Endodermal cell (in vitro differentiated cells): Measurements from ENCODE around the gene ELP4. TPM values are rescaled to one million over a fixed set of nuclear protein-coding genes. Genes with fewer than 3 reads are reported as not detected.

Experiments used
- DNase-seq: peaks from one replicate; pipeline ENCODE4 v3.0.0-alpha.2; 2017
- H3K27ac ChIP-seq: 2 replicates; pipeline ENCODE4 v1.5.1; 2013; ENCODE audit warnings: mild to moderate bottlenecking, low read depth, low read length, moderate library complexity
- H3K27me3 ChIP-seq: 2 replicates; pipeline ENCODE4 v1.6.1; 2013; ENCODE audit warnings: mild to moderate bottlenecking, low read length, moderate library complexity; ENCODE audit not compliant: insufficient read depth, control insufficient read depth, poor library complexity, severe bottlenecking
- H3K36me3 ChIP-seq: 2 replicates; pipeline ENCODE4 v1.7.0; 2013; ENCODE audit warnings: mild to moderate bottlenecking, low read length, moderate library complexity; ENCODE audit not compliant: control insufficient read depth, insufficient read depth
- H3K4me1 ChIP-seq: one replicate; pipeline ENCODE4 v1.7.0; 2013; ENCODE audit warnings: low read length; ENCODE audit not compliant: control insufficient read depth, insufficient read depth
- H3K4me3 ChIP-seq: 2 replicates; pipeline ENCODE4 v1.5.1; 2013; ENCODE audit warnings: mild to moderate bottlenecking, low read length, moderate library complexity
- H3K9ac ChIP-seq: 2 replicates; pipeline ENCODE4 v1.6.1; 2013; ENCODE audit warnings: mild to moderate bottlenecking, low read length, moderate library complexity; ENCODE audit not compliant: poor library complexity, severe bottlenecking; ENCODE audit errors: extremely low read depth
- H3K9me3 ChIP-seq: 2 replicates; pipeline ENCODE4 v1.6.1; 2013; ENCODE audit warnings: mild to moderate bottlenecking, low read length, moderate library complexity; ENCODE audit not compliant: control insufficient read depth
- H3K27ac Mint-ChIP-seq: 2 replicates; pipeline ENCODE4 v1.8.0; 2020; ENCODE audit warnings: mixed read lengths
- H3K27me3 Mint-ChIP-seq: 2 replicates; pipeline ENCODE4 v1.8.0; 2021; ENCODE audit warnings: mild to moderate bottlenecking, mixed read lengths; ENCODE audit not compliant: insufficient read depth
- H3K36me3 Mint-ChIP-seq: 2 replicates; pipeline ENCODE4 v1.8.0; 2020; ENCODE audit warnings: low read depth, mixed read lengths
- H3K4me1 Mint-ChIP-seq: 2 replicates; pipeline ENCODE4 v1.8.0; 2020; ENCODE audit warnings: mixed read lengths
- H3K4me3 Mint-ChIP-seq: 2 replicates; pipeline ENCODE4 v1.8.0; 2020; ENCODE audit warnings: mild to moderate bottlenecking, moderate library complexity, mixed read lengths
- H3K9me3 Mint-ChIP-seq: 2 replicates; pipeline ENCODE4 v1.8.0; 2020; ENCODE audit warnings: mild to moderate bottlenecking, mixed read lengths
- WGBS, 2 experiments: methylation state at CpG; one replicate each; pipeline versions ENCODE4 v1.1.5 to v1.1.7; 2013; ENCODE audit warnings: missing lambda C conversion rate in 2 of 2, mixed read lengths in 1 of 2; ENCODE audit not compliant: insufficient coverage in 1 of 2, insufficient read length in 1 of 2; 5-methylcytosine and 5-hydroxymethylcytosine counted together
- total RNA-seq, 2 donors: library from RNA; stranded (reverse); fragmentation: NEBNext Ultra II Directional in 1 of 2; extraction: Animal tissue kit (Norgen Biotek cat#: 25700) in 1 of 2; gene quantifications; 2 replicates in 1 of 2; 3 replicates in 1 of 2; pipeline ENCODE4 v1.2.1, GENCODE V29; 2021
- TF ChIP-seq, protein P1 (sequence below): fragments of 200-600 bp; sonication (generic); conservative IDR thresholded peaks from 2 replicates; pipeline ENCODE4 v1.5.0; 2021; ENCODE audit warnings: antibody characterized with exemption, mild to moderate bottlenecking

Gene ELP4
- total RNA-seq, 2 donors from 2014 or later, result 19.1 to 25.2 TPM

- 85 to 95% methylated on average over 2 to 6 of the region's 6 CpGs for WGBS, 2 experiments
- no peaks in the 10 kb centered on the region for H3K9me3 Mint-ChIP-seq
- Histone ChIP-seq H3K27ac (no peak overlapping the region), H3K9me3 (no peaks in the 10 kb centered on the region), H3K4me3 (no peak overlapping the region), H3K9ac (no peak overlapping the region), H3K36me3 (no peaks in the 10 kb centered on the region), H3K27me3 (peaks cover 27% of the 10 kb centered on the region), H3K4me1 (no peaks in the 10 kb centered on the region)
- no peak for DNase-seq
- H3K4me3 Mint-ChIP-seq, result no peak overlapping the region
- H3K4me1 Mint-ChIP-seq, result peaks cover 17% of the 10 kb centered on the region
- no peak overlapping the region for H3K27ac Mint-ChIP-seq
- TF ChIP-seq, protein P1, sequence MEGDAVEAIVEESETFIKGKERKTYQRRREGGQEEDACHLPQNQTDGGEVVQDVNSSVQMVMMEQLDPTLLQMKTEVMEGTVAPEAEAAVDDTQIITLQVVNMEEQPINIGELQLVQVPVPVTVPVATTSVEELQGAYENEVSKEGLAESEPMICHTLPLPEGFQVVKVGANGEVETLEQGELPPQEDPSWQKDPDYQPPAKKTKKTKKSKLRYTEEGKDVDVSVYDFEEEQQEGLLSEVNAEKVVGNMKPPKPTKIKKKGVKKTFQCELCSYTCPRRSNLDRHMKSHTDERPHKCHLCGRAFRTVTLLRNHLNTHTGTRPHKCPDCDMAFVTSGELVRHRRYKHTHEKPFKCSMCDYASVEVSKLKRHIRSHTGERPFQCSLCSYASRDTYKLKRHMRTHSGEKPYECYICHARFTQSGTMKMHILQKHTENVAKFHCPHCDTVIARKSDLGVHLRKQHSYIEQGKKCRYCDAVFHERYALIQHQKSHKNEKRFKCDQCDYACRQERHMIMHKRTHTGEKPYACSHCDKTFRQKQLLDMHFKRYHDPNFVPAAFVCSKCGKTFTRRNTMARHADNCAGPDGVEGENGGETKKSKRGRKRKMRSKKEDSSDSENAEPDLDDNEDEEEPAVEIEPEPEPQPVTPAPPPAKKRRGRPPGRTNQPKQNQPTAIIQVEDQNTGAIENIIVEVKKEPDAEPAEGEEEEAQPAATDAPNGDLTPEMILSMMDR, result no peak
- no peaks in the 10 kb centered on the region for H3K36me3 Mint-ChIP-seq
- H3K27me3 Mint-ChIP-seq, result peaks cover 15% of the 10 kb centered on the region
Measured at GRCh38 chr11:31649129-31649966, 139.8 kb downstream of the ELP4 start.

DNA sequence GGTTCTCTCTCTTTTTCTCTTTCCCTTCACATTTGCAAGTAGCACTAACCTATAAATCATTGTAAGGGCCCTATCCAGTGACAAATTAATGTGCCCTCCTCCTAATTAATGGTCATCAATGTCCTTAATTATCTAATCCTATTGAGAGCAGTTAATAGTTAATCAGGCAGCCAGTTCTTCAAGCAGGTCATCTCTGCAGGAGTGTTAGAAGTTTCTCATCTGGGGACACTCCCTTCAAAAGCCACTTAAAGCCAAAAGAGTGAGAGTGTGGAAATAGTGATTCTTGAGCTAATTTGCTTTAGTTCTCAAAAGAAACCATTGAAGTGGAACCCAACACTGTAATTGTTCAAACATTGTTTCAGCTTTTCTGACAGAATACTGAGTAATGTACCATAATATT lies 141.6 kb downstream of the ELP4 start:
- TF ChIP-seq, protein P1, result no peak
- Mint-ChIP-seq H3K4me1 (peaks cover 22% of the 10 kb centered on the region), H3K4me3 (no peak overlapping the region), H3K9me3 (no peaks in the 10 kb centered on the region), H3K27me3 (peaks cover 15% of the 10 kb centered on the region), H3K27ac (no peak overlapping the region), H3K36me3 (no peaks in the 10 kb centered on the region)
- Histone ChIP-seq H3K27ac (no peak overlapping the region), H3K4me1 (no peaks in the 10 kb centered on the region), H3K4me3 (no peak overlapping the region), H3K36me3 (no peaks in the 10 kb centered on the region), H3K27me3 (peaks cover 27% of the 10 kb centered on the region), H3K9me3 (no peaks in the 10 kb centered on the region), H3K9ac (no peak overlapping the region)
- no peak for DNase-seq

GRCh38 chr11:31651822-31652221 lies 142.3 kb downstream of the ELP4 start:
- H3K36me3 Mint-ChIP-seq, result no peaks in the 10 kb centered on the region
- Histone ChIP-seq H3K4me1 (no peaks in the 10 kb centered on the region), H3K4me3 (no peak overlapping the region), H3K27me3 (peaks cover 27% of the 10 kb centered on the region), H3K9me3 (no peaks in the 10 kb centered on the region), H3K36me3 (no peaks in the 10 kb centered on the region), H3K9ac (no peak overlapping the region), H3K27ac (no peak overlapping the region)
- H3K27ac Mint-ChIP-seq, result no peak overlapping the region
- no peak for DNase-seq
- 90 to 93% methylated on average over 2 of the region's 2 CpGs for WGBS, 2 experiments
- peaks cover 22% of the 10 kb centered on the region for H3K4me1 Mint-ChIP-seq
- no peak overlapping the region for H3K4me3 Mint-ChIP-seq
- H3K27me3 Mint-ChIP-seq, result peaks cover 15% of the 10 kb centered on the region
- TF ChIP-seq, protein P1, result no peak
- no peaks in the 10 kb centered on the region for H3K9me3 Mint-ChIP-seq
